Kidney (tissue), 14 donors: Measurements from ENCODE around the gene NEU1. TPM values are rescaled to one million over a fixed set of nuclear protein-coding genes. Genes with fewer than 3 reads are reported as not detected.

Experiments
- DNase-seq, 5 donors: peaks; one replicate each; pipeline ENCODE4 v3.0.0-alpha.2; 2013 to 2020
- FAIRE-seq: peaks from 2 replicates; lab custom pipeline; 2012; peaks lifted over from hg19 to GRCh38; lab: Jason Lieb, UNC
- H3K27ac ChIP-seq, 2 donors: one replicate each; pipeline ENCODE4 v1.7.0; 2013; ENCODE audit warnings: low read depth in 2 of 2, low read length in 2 of 2, inconsistent platforms in 1 of 2
- H3K27me3 ChIP-seq: one replicate; pipeline ENCODE4 v1.7.1; 2013; ENCODE audit warnings: low read length, inconsistent platforms; ENCODE audit not compliant: control insufficient read depth, insufficient read depth
- H3K36me3 ChIP-seq, 3 donors: one replicate each; pipeline versions ENCODE4 v1.7.0 to v1.7.1; 2013; ENCODE audit warnings: low read length in 3 of 3, control low read depth in 1 of 3, inconsistent platforms in 1 of 3; ENCODE audit not compliant: insufficient read depth in 3 of 3, control insufficient read depth in 2 of 3
- H3K4me1 ChIP-seq, 3 donors: one replicate each; pipeline versions ENCODE4 v1.7.0 to v1.7.1; 2013; ENCODE audit warnings: low read length in 3 of 3, inconsistent platforms in 1 of 3, low read depth in 1 of 3; ENCODE audit not compliant: control insufficient read depth in 2 of 3, insufficient read depth in 2 of 3
- H3K4me3 ChIP-seq, 3 donors: one replicate each; pipeline versions ENCODE4 v1.7.0 to v1.8.1; 2013; ENCODE audit warnings: low read length in 3 of 3, control low read depth in 1 of 3, inconsistent platforms in 1 of 3
- H3K9ac ChIP-seq, 3 donors: one replicate each; pipeline versions ENCODE4 v1.7.0 to v1.7.1; 2013; ENCODE audit warnings: low read length in 3 of 3, control low read depth in 1 of 3, inconsistent platforms in 1 of 3
- H3K9me3 ChIP-seq, 3 donors: one replicate each; pipeline versions ENCODE4 v1.7.0 to v1.7.1; 2013; ENCODE audit warnings: low read length in 3 of 3, control low read depth in 1 of 3, inconsistent platforms in 1 of 3; ENCODE audit not compliant: control insufficient read depth in 2 of 3, insufficient read depth in 1 of 3
- intact Hi-C: fragments of 100-400 bp; cut with DNase I; formaldehyde crosslinking; loops from one replicate; pipeline ENCODE4 v1.11.1; 2022
- polyA plus RNA-seq: library from polyadenylated mRNA; stranded (reverse); fragments of 350-450 nt; fragmentation: Illumina TruSeq; extraction: RNeasy Lipid Tissue Mini Kit (QIAGEN cat#74804); gene quantifications from one replicate; pipeline ENCODE4 v1.2.3, GENCODE V29; 2014; ENCODE audit warnings: low read depth, low replicate concordance; ENCODE audit not compliant: insufficient read depth
- total RNA-seq: library from RNA; stranded (reverse); fragmentation: NEBNext Ultra II Directional; extraction: Animal tissue kit (Norgen Biotek cat#: 25700); gene quantifications from one replicate; pipeline ENCODE4 v1.2.1, GENCODE V29; 2021
- TF ChIP-seq, protein P1 (sequence below): IDR thresholded peaks from 3 replicates; pipeline ENCODE4 v1.5.1; 2012; ENCODE audit warnings: mild to moderate bottlenecking, moderate library complexity, borderline replicate concordance; ENCODE audit not compliant: insufficient read depth; ENCODE audit errors: extremely low read depth
- donor health status: control.
- donor health status: control.
- donor health status: control.
- donor health status: control.
- donor health status: control.
- donor health status: DM: yes; HTN: yes; CAD: no.
- donor health status: Normal renal cell carcinoma (clear cell type).

Gene NEU1
- total and polyA plus RNA-seq, 2 donors from 2014 or later: 66.9 to 131 TPM

DNA sequence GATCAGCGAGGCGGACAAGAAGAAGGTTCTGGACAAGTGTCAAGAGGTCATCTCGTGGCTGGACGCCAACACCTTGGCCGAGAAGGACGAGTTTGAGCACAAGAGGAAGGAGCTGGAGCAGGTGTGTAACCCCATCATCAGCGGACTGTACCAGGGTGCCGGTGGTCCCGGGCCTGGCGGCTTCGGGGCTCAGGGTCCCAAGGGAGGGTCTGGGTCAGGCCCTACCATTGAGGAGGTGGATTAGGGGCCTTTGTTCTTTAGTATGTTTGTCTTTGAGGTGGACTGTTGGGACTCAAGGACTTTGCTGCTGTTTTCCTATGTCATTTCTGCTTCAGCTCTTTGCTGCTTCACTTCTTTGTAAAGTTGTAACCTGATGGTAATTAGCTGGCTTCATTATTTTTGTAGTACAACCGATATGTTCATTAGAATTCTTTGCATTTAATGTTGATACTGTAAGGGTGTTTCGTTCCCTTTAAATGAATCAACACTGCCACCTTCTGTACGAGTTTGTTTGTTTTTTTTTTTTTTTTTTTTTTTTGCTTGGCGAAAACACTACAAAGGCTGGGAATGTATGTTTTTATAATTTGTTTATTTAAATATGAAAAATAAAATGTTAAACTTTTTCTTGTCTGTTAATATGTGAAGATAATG, 32.9 kb downstream of the NEU1 start:
- intact Hi-C loops: no loop called here

DNA sequence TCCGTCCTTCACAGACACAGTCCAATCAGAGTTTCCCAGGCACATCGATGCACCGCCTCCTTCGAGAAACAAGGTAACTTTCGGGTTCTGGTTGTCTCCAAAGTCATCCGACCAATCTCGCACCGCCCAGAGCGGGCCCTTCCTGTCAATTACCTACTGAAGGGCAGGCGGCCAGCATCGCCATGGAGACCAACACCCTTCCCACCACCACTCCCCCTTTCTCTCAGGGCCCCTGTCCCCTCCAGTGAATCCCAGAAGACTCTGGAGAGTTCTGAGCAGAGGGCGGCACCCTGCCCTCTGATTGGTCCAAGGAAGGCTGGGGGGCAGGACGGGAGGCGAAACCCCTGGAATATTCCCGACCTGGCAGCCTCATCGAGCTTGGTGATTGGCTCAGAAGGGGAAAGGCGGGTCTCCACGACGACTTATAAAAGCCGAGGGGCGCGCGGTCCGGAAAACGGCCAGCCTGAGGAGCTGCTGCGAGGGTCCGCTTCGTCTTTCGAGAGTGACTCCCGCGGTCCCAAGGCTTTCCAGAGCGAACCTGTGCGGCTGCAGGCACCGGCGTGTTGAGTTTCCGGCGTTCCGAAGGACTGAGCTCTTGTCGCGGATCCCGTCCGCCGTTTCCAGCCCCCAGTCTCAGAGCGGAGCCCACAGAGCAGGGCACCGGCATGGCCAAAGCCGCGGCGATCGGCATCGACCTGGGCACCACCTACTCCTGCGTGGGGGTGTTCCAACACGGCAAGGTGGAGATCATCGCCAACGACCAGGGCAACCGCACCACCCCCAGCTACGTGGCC, 35.1 kb downstream of the NEU1 start, which contains the start of gene HSPA1B:
Gene HSPA1B (plus strand): TSS at position 453 of the 794 bp plus-strand sequence. CDS start 213 bp downstream, at position 666.
- DNase-seq: peak; percentile 100
- intact Hi-C loops: no loop called here
- H3K4me3 ChIP-seq: peak within 1 kb of the TSS; percentile 76 to 79 (median 78)
- no peaks in the 10 kb centered on the region for H3K27me3 ChIP-seq
- H3K9me3 ChIP-seq: no peaks in the 10 kb centered on the region
- FAIRE-seq: peak; percentile 96
- peaks cover 5 to 17% (median 7%) of the 10 kb centered on the region in 3 donors for H3K4me1 ChIP-seq
- H3K36me3 ChIP-seq: no peaks in the 10 kb centered on the region
- TF ChIP-seq, protein P1, sequence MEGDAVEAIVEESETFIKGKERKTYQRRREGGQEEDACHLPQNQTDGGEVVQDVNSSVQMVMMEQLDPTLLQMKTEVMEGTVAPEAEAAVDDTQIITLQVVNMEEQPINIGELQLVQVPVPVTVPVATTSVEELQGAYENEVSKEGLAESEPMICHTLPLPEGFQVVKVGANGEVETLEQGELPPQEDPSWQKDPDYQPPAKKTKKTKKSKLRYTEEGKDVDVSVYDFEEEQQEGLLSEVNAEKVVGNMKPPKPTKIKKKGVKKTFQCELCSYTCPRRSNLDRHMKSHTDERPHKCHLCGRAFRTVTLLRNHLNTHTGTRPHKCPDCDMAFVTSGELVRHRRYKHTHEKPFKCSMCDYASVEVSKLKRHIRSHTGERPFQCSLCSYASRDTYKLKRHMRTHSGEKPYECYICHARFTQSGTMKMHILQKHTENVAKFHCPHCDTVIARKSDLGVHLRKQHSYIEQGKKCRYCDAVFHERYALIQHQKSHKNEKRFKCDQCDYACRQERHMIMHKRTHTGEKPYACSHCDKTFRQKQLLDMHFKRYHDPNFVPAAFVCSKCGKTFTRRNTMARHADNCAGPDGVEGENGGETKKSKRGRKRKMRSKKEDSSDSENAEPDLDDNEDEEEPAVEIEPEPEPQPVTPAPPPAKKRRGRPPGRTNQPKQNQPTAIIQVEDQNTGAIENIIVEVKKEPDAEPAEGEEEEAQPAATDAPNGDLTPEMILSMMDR: no peak
- H3K9ac ChIP-seq: peak within 1 kb of the TSS; percentile 74 to 100 (median 100)
- peak within 1 kb of the TSS; percentile 99 to 100 for H3K27ac ChIP-seq

More for the DNA sequence above, 32.9 kb downstream of the NEU1 start:
- peak overlapping the region; percentile 80 to 100 (median 83) for H3K9ac ChIP-seq
- peak overlapping the region; percentile 89 to 94 for H3K27ac ChIP-seq
- peak overlapping the region; percentile 84 to 96 (median 94) for H3K4me3 ChIP-seq
- H3K9me3 ChIP-seq: no peaks in the 10 kb centered on the region
- DNase-seq (peak in 3 of 5 donors; percentile 74 to 87 (median 83)), FAIRE-seq (peak; percentile 50)
- H3K36me3 ChIP-seq: no peaks in the 10 kb centered on the region
- TF ChIP-seq, protein P1: peak; percentile 13
- peaks cover 5 to 12% (median 5%) of the 10 kb centered on the region in 3 donors for H3K4me1 ChIP-seq
- H3K27me3 ChIP-seq: no peaks in the 10 kb centered on the region

DNA sequence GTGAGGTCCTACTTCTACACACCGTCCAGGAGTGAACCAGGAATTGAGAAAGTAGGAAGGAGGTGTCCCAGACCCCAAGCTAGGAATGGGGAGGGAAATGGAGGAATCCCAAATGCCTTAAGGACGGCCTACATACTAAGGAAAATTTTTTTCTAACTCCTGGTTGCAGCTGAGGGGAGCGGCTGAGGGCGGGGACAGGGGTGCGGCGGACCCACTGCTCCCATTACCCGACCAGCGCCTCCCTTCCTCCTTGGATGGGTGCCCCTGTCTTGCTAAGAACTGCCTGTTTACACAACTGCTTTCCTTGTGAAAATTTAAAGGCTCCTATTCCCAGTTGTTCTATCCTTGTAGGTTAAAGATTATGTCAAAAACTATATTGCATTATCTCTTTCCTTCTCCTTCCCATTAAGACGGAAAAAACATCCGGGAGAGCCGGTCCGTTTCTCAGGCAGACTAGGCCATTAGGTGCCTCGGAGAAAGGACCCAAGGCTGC, 35.8 kb downstream of the NEU1 start:
- TF ChIP-seq, protein P1: no peak
- H3K9me3 ChIP-seq: no peaks in the 10 kb centered on the region
- H3K4me3 ChIP-seq: peak overlapping the region; percentile 69 to 76 (median 76)
- H3K9ac ChIP-seq: peak overlapping the region; percentile 74 to 100 (median 100)
- H3K27me3 ChIP-seq: no peaks in the 10 kb centered on the region
- no peaks in the 10 kb centered on the region for H3K36me3 ChIP-seq
- peak overlapping the region; percentile 99 to 100 for H3K27ac ChIP-seq
- no peak for FAIRE-seq
- intact Hi-C loops: no loop called here
- H3K4me1 ChIP-seq: peaks cover 5 to 17% (median 7%) of the 10 kb centered on the region in 3 donors
- DNase-seq: peak in 4 of 5 donors; percentile 81 to 97 (median 90)
